T-helper 1 cell treated with Interleukin-12 subunit alpha and Interleukin-12 subunit beta and Interleukin-4 antibody, amounts not matched to agents 30 μg/mL and 1 μg/mL, for 36 hours (primary cell): Measurements from ENCODE around the gene CHST13.
A peak's percentile ranks its signal among the peaks of the same experiment; 100 is the strongest.

Experiments used
- H3K27ac Mint-ChIP-seq: one replicate; pipeline ENCODE4 v1.8.0; 2021; ENCODE audit warnings: mild to moderate bottlenecking, mixed read lengths
- H3K27me3 Mint-ChIP-seq: one replicate; pipeline ENCODE4 v1.8.0; 2021; ENCODE audit warnings: low read depth, mixed read lengths
- H3K36me3 Mint-ChIP-seq: one replicate; pipeline ENCODE4 v1.8.0; 2021; ENCODE audit warnings: low read depth, mixed read lengths
- H3K4me1 Mint-ChIP-seq: one replicate; pipeline ENCODE4 v1.8.0; 2021; ENCODE audit warnings: low read depth, mixed read lengths
- H3K4me3 Mint-ChIP-seq: one replicate; pipeline ENCODE4 v1.8.0; 2021; ENCODE audit warnings: mild to moderate bottlenecking, moderate library complexity, mixed read lengths
- H3K9me3 Mint-ChIP-seq: one replicate; pipeline ENCODE4 v1.8.0; 2021; ENCODE audit warnings: mixed read lengths

Gene CHST13

GRCh38 chr3:126523745-126524428, at the start of gene CHST13:
TSS of gene CHST13 (plus strand) at chr3:126524155. CDS start at chr3:126524333, 178 bp downstream.
- Mint-ChIP-seq H3K4me1 (no peaks in the 10 kb centered on the region), H3K9me3 (no peaks in the 10 kb centered on the region), H3K36me3 (no peaks in the 10 kb centered on the region), H3K27me3 (peaks cover 23% of the 10 kb centered on the region), H3K27ac (no peak within 1 kb of the TSS), H3K4me3 (no peak within 1 kb of the TSS)

GRCh38 chr3:126474498-126475412, 49.2 kb upstream of the CHST13 start:
- Mint-ChIP-seq H3K27ac (peak overlapping the region; percentile 85), H3K4me1 (peaks cover 31% of the 10 kb centered on the region), H3K4me3 (peak overlapping the region; percentile 94), H3K27me3 (no peaks in the 10 kb centered on the region), H3K9me3 (no peaks in the 10 kb centered on the region), H3K36me3 (peaks cover 26% of the 10 kb centered on the region)

- H3K27me3 Mint-ChIP-seq, result no peaks in the 10 kb centered on the region
- no peaks in the 10 kb centered on the region for H3K9me3 Mint-ChIP-seq
- H3K4me1 Mint-ChIP-seq, result peaks cover 31% of the 10 kb centered on the region
- peak within 1 kb of the TSS; percentile 94 for H3K4me3 Mint-ChIP-seq
- peaks cover 18% of the 10 kb centered on the region for H3K36me3 Mint-ChIP-seq
- H3K27ac Mint-ChIP-seq, result peak within 1 kb of the TSS; percentile 85
Measured at GRCh38 chr3:126475413-126476114, 48.4 kb upstream of the CHST13 start, which contains the start of gene ZXDC. TSS of gene ZXDC (minus strand) at chr3:126475891. CDS start at chr3:126475865, 26 bp downstream.

GRCh38 chr3:126476166-126477060, 47.5 kb upstream of the CHST13 start:
- H3K9me3 Mint-ChIP-seq, result no peaks in the 10 kb centered on the region
- peaks cover 29% of the 10 kb centered on the region for H3K4me1 Mint-ChIP-seq
- H3K27ac Mint-ChIP-seq, result peak overlapping the region; percentile 79
- H3K4me3 Mint-ChIP-seq, result peak overlapping the region; percentile 81
- H3K27me3 Mint-ChIP-seq, result no peaks in the 10 kb centered on the region
- H3K36me3 Mint-ChIP-seq, result peaks cover 11% of the 10 kb centered on the region

GRCh38 chr3:126477061-126477380, 46.9 kb upstream of the CHST13 start:
- H3K27ac Mint-ChIP-seq, result peak overlapping the region; percentile 52
- peaks cover 29% of the 10 kb centered on the region for H3K4me1 Mint-ChIP-seq
- H3K4me3 Mint-ChIP-seq, result peak overlapping the region; percentile 81
- H3K9me3 Mint-ChIP-seq, result no peaks in the 10 kb centered on the region
- H3K36me3 Mint-ChIP-seq, result peaks cover 11% of the 10 kb centered on the region
- no peaks in the 10 kb centered on the region for H3K27me3 Mint-ChIP-seq

- Mint-ChIP-seq H3K9me3 (no peaks in the 10 kb centered on the region), H3K27ac (no peak overlapping the region), H3K36me3 (no peaks in the 10 kb centered on the region), H3K4me3 (no peak overlapping the region), H3K27me3 (no peaks in the 10 kb centered on the region), H3K4me1 (peaks cover 12% of the 10 kb centered on the region)
Measured at GRCh38 chr3:126478581-126479310, 45.2 kb upstream of the CHST13 start.

GRCh38 chr3:126479642-126480041, 44.3 kb upstream of the CHST13 start:
- H3K36me3 Mint-ChIP-seq, result no peaks in the 10 kb centered on the region
- no peak overlapping the region for H3K4me3 Mint-ChIP-seq
- peaks cover 4% of the 10 kb centered on the region for H3K4me1 Mint-ChIP-seq
- H3K9me3 Mint-ChIP-seq, result no peaks in the 10 kb centered on the region
- H3K27me3 Mint-ChIP-seq, result no peaks in the 10 kb centered on the region
- no peak overlapping the region for H3K27ac Mint-ChIP-seq

GRCh38 chr3:126480206-126480605, 43.7 kb upstream of the CHST13 start:
- Mint-ChIP-seq H3K9me3 (no peaks in the 10 kb centered on the region), H3K27ac (no peak overlapping the region), H3K4me1 (peaks cover 4% of the 10 kb centered on the region), H3K4me3 (no peak overlapping the region), H3K36me3 (no peaks in the 10 kb centered on the region), H3K27me3 (no peaks in the 10 kb centered on the region)

GRCh38 chr3:126480861-126481260, 43.1 kb upstream of the CHST13 start:
- Mint-ChIP-seq H3K36me3 (no peaks in the 10 kb centered on the region), H3K27ac (no peak overlapping the region), H3K9me3 (no peaks in the 10 kb centered on the region), H3K4me1 (peaks cover 4% of the 10 kb centered on the region), H3K27me3 (no peaks in the 10 kb centered on the region), H3K4me3 (no peak overlapping the region)

GRCh38 chr3:126481808-126482502, 42.0 kb upstream of the CHST13 start:
- no peaks in the 10 kb centered on the region for H3K36me3 Mint-ChIP-seq
- no peak overlapping the region for H3K27ac Mint-ChIP-seq
- H3K4me1 Mint-ChIP-seq, result peaks cover 7% of the 10 kb centered on the region
- H3K4me3 Mint-ChIP-seq, result no peak overlapping the region
- no peaks in the 10 kb centered on the region for H3K27me3 Mint-ChIP-seq
- H3K9me3 Mint-ChIP-seq, result no peaks in the 10 kb centered on the region

GRCh38 chr3:126482503-126483255, 41.3 kb upstream of the CHST13 start:
- no peak overlapping the region for H3K4me3 Mint-ChIP-seq
- peaks cover 9% of the 10 kb centered on the region for H3K4me1 Mint-ChIP-seq
- no peaks in the 10 kb centered on the region for H3K36me3 Mint-ChIP-seq
- H3K27ac Mint-ChIP-seq, result no peak overlapping the region
- no peaks in the 10 kb centered on the region for H3K27me3 Mint-ChIP-seq
- no peaks in the 10 kb centered on the region for H3K9me3 Mint-ChIP-seq

- Mint-ChIP-seq H3K27ac (no peak overlapping the region), H3K4me3 (no peak overlapping the region), H3K36me3 (no peaks in the 10 kb centered on the region), H3K4me1 (peaks cover 9% of the 10 kb centered on the region), H3K27me3 (no peaks in the 10 kb centered on the region), H3K9me3 (no peaks in the 10 kb centered on the region)
Measured at GRCh38 chr3:126483321-126483761, 40.6 kb upstream of the CHST13 start.
